Heart left ventricle (tissue), 13 donors: ENCODE results near the gene GALNT18.

ENCODE experiments used
- POLR2A ChIP-seq, 2 donors: fragments of 450-650 bp; IDR thresholded peaks; one replicate each; pipeline ENCODE4 v1.6.1; 2017; ENCODE audit warnings: antibody characterized with exemption in 2 of 2, mild to moderate bottlenecking in 2 of 2, moderate library complexity in 2 of 2
- TF ChIP-seq, protein P1 (sequence below), 12 donors: fragments of 200-600 bp; sonication (generic) in 4 of 12; IDR thresholded peaks; one replicate each; pipeline versions ENCODE4 v1.5.0 to v1.8.0; 2018 to 2022; ENCODE audit warnings: antibody characterized with exemption in 12 of 12, mild to moderate bottlenecking in 5 of 12
- donor health status: ischemic (EF 13 %, LVEDD 7.1; RV severe dilation, severe dysfunction).
- donor health status: DM: no; HTN: yes; CAD: no.
- donor health status: DM: no; HTN: no; CAD: no.
- donor health status: ischemic (EF 25% LVEDD 6.9; RV normal size, moderate dysfunction).
- donor health status: ischemic (EF 25% LVEDD 5.7; RV mildly dilated, moderate dysfunction).
- donor health status: ischemic (EF 35%, LVEDD 5.7; RV mildly dilated, moderate dysfunction).
- donor health status: nonischemic (EF 11% LVEDD 7.7; RV severe dilation, severe dysfunction).
- donor health status: DM: yes; HTN: yes; CAD: no.
- donor health status: PGD.
- donor health status: ischemic (EF 29% LVEDD 5.4; RV normal size, mild dysfunction).
- donor health status: nonischemic (EF 23%, LVEDD 6.1; RV moderate dilation, normal function).

GRCh38 chr11:11332141-11332710 lies 289.6 kb downstream of the GALNT18 start:
- TF ChIP-seq POLR2A (IDR thresholded peaks at IDR 0.05), result no peak
- TF ChIP-seq, protein P1, sequence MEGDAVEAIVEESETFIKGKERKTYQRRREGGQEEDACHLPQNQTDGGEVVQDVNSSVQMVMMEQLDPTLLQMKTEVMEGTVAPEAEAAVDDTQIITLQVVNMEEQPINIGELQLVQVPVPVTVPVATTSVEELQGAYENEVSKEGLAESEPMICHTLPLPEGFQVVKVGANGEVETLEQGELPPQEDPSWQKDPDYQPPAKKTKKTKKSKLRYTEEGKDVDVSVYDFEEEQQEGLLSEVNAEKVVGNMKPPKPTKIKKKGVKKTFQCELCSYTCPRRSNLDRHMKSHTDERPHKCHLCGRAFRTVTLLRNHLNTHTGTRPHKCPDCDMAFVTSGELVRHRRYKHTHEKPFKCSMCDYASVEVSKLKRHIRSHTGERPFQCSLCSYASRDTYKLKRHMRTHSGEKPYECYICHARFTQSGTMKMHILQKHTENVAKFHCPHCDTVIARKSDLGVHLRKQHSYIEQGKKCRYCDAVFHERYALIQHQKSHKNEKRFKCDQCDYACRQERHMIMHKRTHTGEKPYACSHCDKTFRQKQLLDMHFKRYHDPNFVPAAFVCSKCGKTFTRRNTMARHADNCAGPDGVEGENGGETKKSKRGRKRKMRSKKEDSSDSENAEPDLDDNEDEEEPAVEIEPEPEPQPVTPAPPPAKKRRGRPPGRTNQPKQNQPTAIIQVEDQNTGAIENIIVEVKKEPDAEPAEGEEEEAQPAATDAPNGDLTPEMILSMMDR (IDR thresholded peaks at IDR 0.05), result no peak
